Measurements from ENCODE around the gene CUX1. TPM values are rescaled to one million over a fixed set of nuclear protein-coding genes. Genes with fewer than 3 reads are reported as not detected.
A peak's percentile ranks its signal among the peaks of the same experiment; 100 is the strongest.

Gene CUX1
- total and polyA plus RNA-seq, 2 of the 13 experiments (the other 11 are each of a cell fraction or from before 2014, with no cell fraction given): 13.7 to 14.9 TPM

- TF ChIP-seq NCOA2 (CRISPR knock-in tag; IDR thresholded peaks at IDR 0.05) (peak; percentile 59), ZNF430 (CRISPR knock-in tag; IDR thresholded peaks at IDR 0.05) (no peak), ATAD3A (CRISPR knock-in tag; IDR thresholded peaks at IDR 0.05) (no peak), USF2 (IDR thresholded peaks at IDR 0.05; ENCODE audit: low read depth, low read length) (no peak), USF2 (CRISPR knock-in tag; IDR thresholded peaks at IDR 0.05; ENCODE audit: borderline replicate concordance) (peak; percentile 28; the same call in 1 of the 2 replicates), EP300 (IDR thresholded peaks at IDR 0.05; ENCODE audit: low read depth in 2 of 2, low read length in 2 of 2) (peak; percentile 35 to 58; a peak in 1 of 4 replicates), EP300 (CRISPR knock-in tag; IDR thresholded peaks at IDR 0.05; ENCODE audit: borderline replicate concordance) (no peak), CREB1 (IDR thresholded peaks at IDR 0.05) (0 out of 2 replicates have a peak, but pooled peaks have one; percentile 43), CREB1 (CRISPR knock-in tag; IDR thresholded peaks at IDR 0.05) (peak; percentile 45), BCL6 (CRISPR knock-in tag; IDR thresholded peaks at IDR 0.05) (peak; percentile 38; the same call in 1 of the 2 replicates), ZBTB7A (CRISPR knock-in tag; IDR thresholded peaks at IDR 0.05) (no peak), HMG20A (CRISPR knock-in tag; IDR thresholded peaks at IDR 0.05; ENCODE audit: borderline replicate concordance) (peak; percentile 51; the same call in 1 of the 2 replicates), NFIC (IDR thresholded peaks at IDR 0.05; ENCODE audit: low read length) (0 out of 2 replicates have a peak, but pooled peaks have one; percentile 20), GATAD2A (CRISPR knock-in tag; IDR thresholded peaks at IDR 0.05) (peak; percentile 78), SOX13 (IDR thresholded peaks at IDR 0.05) (no peak), SOX13 (CRISPR knock-in tag; conservative IDR thresholded peaks at IDR 0.05 in 1 of 2, IDR thresholded peaks at IDR 0.05 in 1 of 2) (0 out of 4 replicates have a peak, but pooled peaks of 1 of the 2 experiments have one; percentile 39), SOX6 (IDR thresholded peaks at IDR 0.05) (no peak), SOX6 (CRISPR knock-in tag; IDR thresholded peaks at IDR 0.05) (peak; percentile 64), CREM (IDR thresholded peaks at IDR 0.05) (peak; percentile 58; the same call in 1 of the 2 replicates), CREM (CRISPR knock-in tag; IDR thresholded peaks at IDR 0.05) (no peak)
- TF ChIP-seq, protein P1, sequence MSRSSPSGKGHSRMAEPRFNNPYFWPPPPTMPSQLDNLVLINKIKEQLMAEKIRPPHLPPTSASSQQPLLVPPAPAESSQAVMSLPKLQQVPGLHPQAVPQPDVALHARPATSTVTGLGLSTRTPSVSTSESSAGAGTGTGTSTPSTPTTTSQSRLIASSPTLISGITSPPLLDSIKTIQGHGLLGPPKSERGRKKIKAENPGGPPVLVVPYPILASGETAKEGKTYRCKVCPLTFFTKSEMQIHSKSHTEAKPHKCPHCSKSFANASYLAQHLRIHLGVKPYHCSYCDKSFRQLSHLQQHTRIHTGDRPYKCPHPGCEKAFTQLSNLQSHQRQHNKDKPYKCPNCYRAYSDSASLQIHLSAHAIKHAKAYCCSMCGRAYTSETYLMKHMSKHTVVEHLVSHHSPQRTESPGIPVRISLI (CRISPR knock-in tag; IDR thresholded peaks at IDR 0.05; ENCODE audit: borderline replicate concordance): peak; percentile 91
- TF ChIP-seq, protein P2, sequence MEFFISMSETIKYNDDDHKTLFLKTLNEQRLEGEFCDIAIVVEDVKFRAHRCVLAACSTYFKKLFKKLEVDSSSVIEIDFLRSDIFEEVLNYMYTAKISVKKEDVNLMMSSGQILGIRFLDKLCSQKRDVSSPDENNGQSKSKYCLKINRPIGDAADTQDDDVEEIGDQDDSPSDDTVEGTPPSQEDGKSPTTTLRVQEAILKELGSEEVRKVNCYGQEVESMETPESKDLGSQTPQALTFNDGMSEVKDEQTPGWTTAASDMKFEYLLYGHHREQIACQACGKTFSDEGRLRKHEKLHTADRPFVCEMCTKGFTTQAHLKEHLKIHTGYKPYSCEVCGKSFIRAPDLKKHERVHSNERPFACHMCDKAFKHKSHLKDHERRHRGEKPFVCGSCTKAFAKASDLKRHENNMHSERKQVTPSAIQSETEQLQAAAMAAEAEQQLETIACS (CRISPR knock-in tag; IDR thresholded peaks at IDR 0.05): no peak
- TF ChIP-seq, protein P3, sequence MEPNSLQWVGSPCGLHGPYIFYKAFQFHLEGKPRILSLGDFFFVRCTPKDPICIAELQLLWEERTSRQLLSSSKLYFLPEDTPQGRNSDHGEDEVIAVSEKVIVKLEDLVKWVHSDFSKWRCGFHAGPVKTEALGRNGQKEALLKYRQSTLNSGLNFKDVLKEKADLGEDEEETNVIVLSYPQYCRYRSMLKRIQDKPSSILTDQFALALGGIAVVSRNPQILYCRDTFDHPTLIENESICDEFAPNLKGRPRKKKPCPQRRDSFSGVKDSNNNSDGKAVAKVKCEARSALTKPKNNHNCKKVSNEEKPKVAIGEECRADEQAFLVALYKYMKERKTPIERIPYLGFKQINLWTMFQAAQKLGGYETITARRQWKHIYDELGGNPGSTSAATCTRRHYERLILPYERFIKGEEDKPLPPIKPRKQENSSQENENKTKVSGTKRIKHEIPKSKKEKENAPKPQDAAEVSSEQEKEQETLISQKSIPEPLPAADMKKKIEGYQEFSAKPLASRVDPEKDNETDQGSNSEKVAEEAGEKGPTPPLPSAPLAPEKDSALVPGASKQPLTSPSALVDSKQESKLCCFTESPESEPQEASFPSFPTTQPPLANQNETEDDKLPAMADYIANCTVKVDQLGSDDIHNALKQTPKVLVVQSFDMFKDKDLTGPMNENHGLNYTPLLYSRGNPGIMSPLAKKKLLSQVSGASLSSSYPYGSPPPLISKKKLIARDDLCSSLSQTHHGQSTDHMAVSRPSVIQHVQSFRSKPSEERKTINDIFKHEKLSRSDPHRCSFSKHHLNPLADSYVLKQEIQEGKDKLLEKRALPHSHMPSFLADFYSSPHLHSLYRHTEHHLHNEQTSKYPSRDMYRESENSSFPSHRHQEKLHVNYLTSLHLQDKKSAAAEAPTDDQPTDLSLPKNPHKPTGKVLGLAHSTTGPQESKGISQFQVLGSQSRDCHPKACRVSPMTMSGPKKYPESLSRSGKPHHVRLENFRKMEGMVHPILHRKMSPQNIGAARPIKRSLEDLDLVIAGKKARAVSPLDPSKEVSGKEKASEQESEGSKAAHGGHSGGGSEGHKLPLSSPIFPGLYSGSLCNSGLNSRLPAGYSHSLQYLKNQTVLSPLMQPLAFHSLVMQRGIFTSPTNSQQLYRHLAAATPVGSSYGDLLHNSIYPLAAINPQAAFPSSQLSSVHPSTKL (CRISPR knock-in tag; IDR thresholded peaks at IDR 0.05): peak; percentile 76
Observed at GRCh38 chr7:102012941-102013461, 195.6 kb downstream of the CUX1 start (continued).
